Hepatocyte (in vitro differentiated cells): ENCODE results near the gene TMPRSS12.

ENCODE experiments used
- CTCF ChIP-seq: fragments of 200-600 bp; sonication (generic); IDR thresholded peaks from 2 replicates; pipeline ENCODE4 v1.5.1; 2016; ENCODE audit warnings: antibody characterized with exemption, mild to moderate bottlenecking; ENCODE audit not compliant: poor library complexity
- EZH2 ChIP-seq: fragments of 200-600 bp; sonication (generic); IDR thresholded peaks from 2 replicates; pipeline ENCODE4 v1.6.1; 2016; ENCODE audit warnings: antibody characterized with exemption, mild to moderate bottlenecking, borderline replicate concordance
- EZH2phosphoT487 ChIP-seq: fragments of 200-600 bp; sonication (generic); IDR thresholded peaks from one replicate; pipeline ENCODE4 v1.6.1; 2018; ENCODE audit warnings: antibody characterized with exemption, mild to moderate bottlenecking, low read depth, moderate library complexity; ENCODE audit not compliant: unreplicated experiment, severe bottlenecking

- TF ChIP-seq CTCF (no peak), EZH2 (no peak), EZH2phosphoT487 (no peak)
Observed at GRCh38 chr12:50927356-50927755, 84.6 kb downstream of the TMPRSS12 start.
